ENCODE data around the gene KLHL40.

DNA sequence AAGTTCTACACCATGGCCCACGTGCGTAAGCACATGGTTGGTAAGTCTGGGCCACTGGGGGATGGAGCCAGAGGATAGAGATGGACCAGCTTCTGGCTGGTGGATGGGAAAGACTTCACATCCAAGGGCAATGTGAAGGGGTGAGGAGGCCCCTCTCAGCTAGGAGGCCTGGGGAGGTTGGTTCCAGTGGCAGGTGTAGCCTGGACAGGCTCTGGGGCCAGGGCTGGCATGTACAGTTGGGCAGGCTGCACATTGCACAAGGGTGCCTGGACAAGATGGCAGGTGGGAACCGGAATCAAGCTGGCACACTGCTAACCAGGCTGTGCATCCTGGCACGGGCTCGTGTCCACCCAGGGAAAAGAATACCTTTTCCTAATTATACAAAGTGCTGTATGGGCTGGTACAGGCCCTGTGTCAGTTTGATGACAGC lies 23.7 kb upstream of the KLHL40 start:
- TF ChIP-seq, protein P1, sequence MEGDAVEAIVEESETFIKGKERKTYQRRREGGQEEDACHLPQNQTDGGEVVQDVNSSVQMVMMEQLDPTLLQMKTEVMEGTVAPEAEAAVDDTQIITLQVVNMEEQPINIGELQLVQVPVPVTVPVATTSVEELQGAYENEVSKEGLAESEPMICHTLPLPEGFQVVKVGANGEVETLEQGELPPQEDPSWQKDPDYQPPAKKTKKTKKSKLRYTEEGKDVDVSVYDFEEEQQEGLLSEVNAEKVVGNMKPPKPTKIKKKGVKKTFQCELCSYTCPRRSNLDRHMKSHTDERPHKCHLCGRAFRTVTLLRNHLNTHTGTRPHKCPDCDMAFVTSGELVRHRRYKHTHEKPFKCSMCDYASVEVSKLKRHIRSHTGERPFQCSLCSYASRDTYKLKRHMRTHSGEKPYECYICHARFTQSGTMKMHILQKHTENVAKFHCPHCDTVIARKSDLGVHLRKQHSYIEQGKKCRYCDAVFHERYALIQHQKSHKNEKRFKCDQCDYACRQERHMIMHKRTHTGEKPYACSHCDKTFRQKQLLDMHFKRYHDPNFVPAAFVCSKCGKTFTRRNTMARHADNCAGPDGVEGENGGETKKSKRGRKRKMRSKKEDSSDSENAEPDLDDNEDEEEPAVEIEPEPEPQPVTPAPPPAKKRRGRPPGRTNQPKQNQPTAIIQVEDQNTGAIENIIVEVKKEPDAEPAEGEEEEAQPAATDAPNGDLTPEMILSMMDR (IDR thresholded peaks at IDR 0.05; ENCODE audit: low read depth, low read length), result no peak
- TF ChIP-seq, protein P2, sequence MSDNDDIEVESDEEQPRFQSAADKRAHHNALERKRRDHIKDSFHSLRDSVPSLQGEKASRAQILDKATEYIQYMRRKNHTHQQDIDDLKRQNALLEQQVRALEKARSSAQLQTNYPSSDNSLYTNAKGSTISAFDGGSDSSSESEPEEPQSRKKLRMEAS (IDR thresholded peaks at IDR 0.05; ENCODE audit: low read depth, low read length), result no peak
- no peak for TF ChIP-seq POLR2A (IDR thresholded peaks at IDR 0.05; ENCODE audit: extremely low read depth, insufficient read length)

All from NB4 (cell line).